ENCODE data around the gene LIMK1. TPM values are rescaled to one million over a fixed set of nuclear protein-coding genes. Genes with fewer than 3 reads are reported as not detected.

Gene LIMK1
- polyA plus RNA-seq, 2 of the 4 experiments (the other 2 are of a cell fraction): 17.6 to 28.9 TPM

DNA sequence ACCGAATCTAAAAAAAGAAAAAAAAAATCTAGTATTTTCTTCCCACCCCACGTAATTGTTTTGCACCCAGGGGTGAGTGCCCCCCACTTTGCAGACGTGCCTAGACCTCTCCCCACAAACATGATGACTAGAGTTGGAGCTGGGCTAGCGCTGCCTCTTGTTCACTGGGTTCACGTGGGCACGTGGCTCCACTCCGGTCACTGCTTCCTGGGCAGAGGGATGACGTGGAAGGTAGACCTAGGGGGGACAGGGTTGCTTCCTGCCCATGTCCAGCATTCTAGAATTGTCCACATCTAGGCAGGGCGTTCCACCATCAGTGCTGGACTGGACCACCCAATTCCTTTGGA lies 861 bp upstream of the LIMK1 start:
- no peak overlapping the region for H3K4me3 ChIP-seq
- WGBS (ENCODE audit: missing lambda C conversion rate): 85% methylated on average over 8 of the region's 9 CpGs
- no peak for FAIRE-seq

GRCh38 chr7:74083928-74084721 lies 521 bp downstream of the LIMK1 start:
- Histone ChIP-seq H3K4me2 (peak overlapping the region; percentile 99), H3K27ac (peak overlapping the region; percentile 97 to 99), H3K9me3 (no peaks in the 10 kb centered on the region), H3K4me1 (peaks cover 24% of the 10 kb centered on the region), H3K4me3 (peak overlapping the region; percentile 85)
- peak; percentile 68 to 81 for ATAC-seq
- TF ChIP-seq ATOH8 (CRISPR knock-in tag; IDR thresholded peaks at IDR 0.05; ENCODE audit: low read depth) (no peak), PHF8 (IDR thresholded peaks at IDR 0.05; ENCODE audit: borderline replicate concordance, low read depth) (no peak), NPAS2 (CRISPR knock-in tag; IDR thresholded peaks at IDR 0.05; ENCODE audit: borderline replicate concordance) (no peak), FOSL2 (IDR thresholded peaks at IDR 0.05) (0 out of 2 replicates have a peak, but pooled peaks have one; percentile 23), FOSL2 (CRISPR knock-in tag; IDR thresholded peaks at IDR 0.05) (peak; percentile 86), JUNB (IDR thresholded peaks at IDR 0.05) (0 out of 2 replicates have a peak, but pooled peaks have one; percentile 20), MAFK (IDR thresholded peaks at IDR 0.05; ENCODE audit: partially characterized antibody) (no peak), EHF (CRISPR knock-in tag; IDR thresholded peaks at IDR 0.05) (0 out of 2 replicates have a peak, but pooled peaks have one; percentile 33)
- TF ChIP-seq, protein P1, sequence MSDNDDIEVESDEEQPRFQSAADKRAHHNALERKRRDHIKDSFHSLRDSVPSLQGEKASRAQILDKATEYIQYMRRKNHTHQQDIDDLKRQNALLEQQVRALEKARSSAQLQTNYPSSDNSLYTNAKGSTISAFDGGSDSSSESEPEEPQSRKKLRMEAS (IDR thresholded peaks at IDR 0.05): peak; percentile 43
- TF ChIP-seq, protein P2, sequence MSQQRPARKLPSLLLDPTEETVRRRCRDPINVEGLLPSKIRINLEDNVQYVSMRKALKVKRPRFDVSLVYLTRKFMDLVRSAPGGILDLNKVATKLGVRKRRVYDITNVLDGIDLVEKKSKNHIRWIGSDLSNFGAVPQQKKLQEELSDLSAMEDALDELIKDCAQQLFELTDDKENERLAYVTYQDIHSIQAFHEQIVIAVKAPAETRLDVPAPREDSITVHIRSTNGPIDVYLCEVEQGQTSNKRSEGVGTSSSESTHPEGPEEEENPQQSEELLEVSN (IDR thresholded peaks at IDR 0.05; ENCODE audit: borderline replicate concordance, low read depth): no peak
- FAIRE-seq: no peak
- 3% methylated on average over 12 of the region's 61 CpGs for WGBS (ENCODE audit: missing lambda C conversion rate)
- ChIA-PET POLR2A (interaction anchor here (1.5 kb wide), 1 partner anchor 90 kb away, joined by 8 read pairs; the partner anchor contains the start of gene EIF4H), CTCF (interaction anchor here (1.0 to 2.3 kb wide), 7 partner anchors 10 to 317 kb away, joined by 3 to 9 read pairs (median 3); no protein-coding TSS in a partner anchor)
- peak; percentile 58 to 61 for DNase-seq (ENCODE audit: low read depth in 1 of 2, low spot score in 1 of 2)

More for the DNA sequence above, 861 bp upstream of the LIMK1 start:
- ChIA-PET CTCF (interaction anchor here (0.9 to 1.6 kb wide), 3 partner anchors 15 to 120 kb away, joined by 3 to 5 read pairs (median 3); no protein-coding TSS in a partner anchor), POLR2A (interaction anchor here (0.6 to 0.9 kb wide), 2 partner anchors 12 to 20 kb away, joined by 3 to 7 read pairs; no protein-coding TSS in a partner anchor)
- no peaks in the 10 kb centered on the region for H3K9me3 ChIP-seq
- TF ChIP-seq FOXS1 (CRISPR knock-in tag; IDR thresholded peaks at IDR 0.05) (no peak), FOSL2 (IDR thresholded peaks at IDR 0.05) (no peak), FOSL2 (CRISPR knock-in tag; IDR thresholded peaks at IDR 0.05) (no peak), MYC (IDR thresholded peaks at IDR 0.05; ENCODE audit: borderline replicate concordance, low read length) (no peak)
- DNase-seq (ENCODE audit: low read depth in 1 of 2, low spot score in 1 of 2) (no peak), ATAC-seq (no peak)
- peak overlapping the region in 1 of 2 experiments; percentile 99; a peak in 3 of 6 replicates for H3K27ac ChIP-seq
- H3K4me2 ChIP-seq: peak overlapping the region; percentile 99
- peaks cover 27% of the 10 kb centered on the region for H3K4me1 ChIP-seq

DNA sequence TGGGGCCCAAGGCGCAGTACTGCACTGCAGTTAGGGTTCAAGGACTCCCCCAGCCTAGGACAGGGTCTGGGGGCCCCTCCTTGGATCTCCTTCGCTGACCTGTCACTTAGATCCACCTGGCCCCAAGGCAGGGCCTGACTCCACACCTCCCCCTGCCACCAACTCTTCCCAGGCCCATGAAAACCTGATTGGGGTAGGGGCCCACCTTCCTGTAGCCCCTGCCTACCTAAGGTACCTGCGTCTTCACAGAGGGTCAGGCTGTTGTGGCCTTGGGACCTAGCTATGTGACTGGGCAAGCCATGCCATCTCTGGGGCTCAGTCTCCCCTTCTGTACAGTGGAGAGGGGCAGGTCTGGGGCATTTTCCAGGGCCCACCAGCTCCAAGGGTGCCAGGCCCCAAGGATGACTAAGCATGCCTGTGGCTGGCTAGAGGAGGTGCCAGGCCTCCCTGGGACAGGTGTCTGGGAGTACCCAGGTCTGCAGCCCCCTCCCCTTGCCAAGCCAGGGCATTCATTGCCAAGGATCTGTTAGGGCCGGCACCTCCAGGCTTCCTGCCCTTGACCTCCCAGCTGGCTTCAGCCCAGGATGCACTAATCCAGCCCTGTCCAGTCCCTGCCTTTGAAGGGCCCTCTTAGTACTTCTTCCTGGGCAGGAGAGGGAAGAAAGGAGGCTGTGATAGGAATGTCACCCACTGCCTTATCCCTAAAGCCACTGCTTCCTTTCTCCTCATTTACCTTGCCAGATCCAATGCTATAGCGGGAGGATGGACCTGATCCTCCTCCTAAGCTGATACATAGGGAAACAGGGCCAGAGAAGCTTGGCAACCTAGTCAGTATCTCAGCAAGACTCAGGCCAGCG lies 1.3 kb downstream of the LIMK1 start:
- ChIA-PET CTCF (interaction anchor here (1.0 to 2.3 kb wide), 6 partner anchors 9 to 316 kb away, joined by 3 to 9 read pairs (median 3); no protein-coding TSS in a partner anchor), POLR2A (no interaction called here)
- DNase-seq (ENCODE audit: low read depth in 1 of 2, low spot score in 1 of 2) (no peak), FAIRE-seq (no peak), ATAC-seq (peak in 1 of 2 experiments; percentile 41; a peak in 3 of 6 replicates)
- H3K9me3 ChIP-seq: no peaks in the 10 kb centered on the region
- WGBS (ENCODE audit: missing lambda C conversion rate): 66% methylated on average over 5 of the region's 6 CpGs
- no peak for TF ChIP-seq ZFP36 (IDR thresholded peaks at IDR 0.05; ENCODE audit: borderline replicate concordance, partially characterized antibody)
- no peak for TF ChIP-seq EHF (CRISPR knock-in tag; IDR thresholded peaks at IDR 0.05)
- TF ChIP-seq FOSL2 (IDR thresholded peaks at IDR 0.05): 0 out of 2 replicates have a peak, but pooled peaks have one; percentile 1
- TF ChIP-seq FOSL2 (CRISPR knock-in tag; IDR thresholded peaks at IDR 0.05): no peak
- TF ChIP-seq HOXB5 (CRISPR knock-in tag; IDR thresholded peaks at IDR 0.05): no peak
- TF ChIP-seq, protein P3, sequence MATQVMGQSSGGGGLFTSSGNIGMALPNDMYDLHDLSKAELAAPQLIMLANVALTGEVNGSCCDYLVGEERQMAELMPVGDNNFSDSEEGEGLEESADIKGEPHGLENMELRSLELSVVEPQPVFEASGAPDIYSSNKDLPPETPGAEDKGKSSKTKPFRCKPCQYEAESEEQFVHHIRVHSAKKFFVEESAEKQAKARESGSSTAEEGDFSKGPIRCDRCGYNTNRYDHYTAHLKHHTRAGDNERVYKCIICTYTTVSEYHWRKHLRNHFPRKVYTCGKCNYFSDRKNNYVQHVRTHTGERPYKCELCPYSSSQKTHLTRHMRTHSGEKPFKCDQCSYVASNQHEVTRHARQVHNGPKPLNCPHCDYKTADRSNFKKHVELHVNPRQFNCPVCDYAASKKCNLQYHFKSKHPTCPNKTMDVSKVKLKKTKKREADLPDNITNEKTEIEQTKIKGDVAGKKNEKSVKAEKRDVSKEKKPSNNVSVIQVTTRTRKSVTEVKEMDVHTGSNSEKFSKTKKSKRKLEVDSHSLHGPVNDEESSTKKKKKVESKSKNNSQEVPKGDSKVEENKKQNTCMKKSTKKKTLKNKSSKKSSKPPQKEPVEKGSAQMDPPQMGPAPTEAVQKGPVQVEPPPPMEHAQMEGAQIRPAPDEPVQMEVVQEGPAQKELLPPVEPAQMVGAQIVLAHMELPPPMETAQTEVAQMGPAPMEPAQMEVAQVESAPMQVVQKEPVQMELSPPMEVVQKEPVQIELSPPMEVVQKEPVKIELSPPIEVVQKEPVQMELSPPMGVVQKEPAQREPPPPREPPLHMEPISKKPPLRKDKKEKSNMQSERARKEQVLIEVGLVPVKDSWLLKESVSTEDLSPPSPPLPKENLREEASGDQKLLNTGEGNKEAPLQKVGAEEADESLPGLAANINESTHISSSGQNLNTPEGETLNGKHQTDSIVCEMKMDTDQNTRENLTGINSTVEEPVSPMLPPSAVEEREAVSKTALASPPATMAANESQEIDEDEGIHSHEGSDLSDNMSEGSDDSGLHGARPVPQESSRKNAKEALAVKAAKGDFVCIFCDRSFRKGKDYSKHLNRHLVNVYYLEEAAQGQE (IDR thresholded peaks at IDR 0.05): no peak
- 0 out of 2 replicates have a peak, but pooled peaks have one; percentile 4 for TF ChIP-seq POLR2A (IDR thresholded peaks at IDR 0.05; ENCODE audit: low read length)
- no peak for TF ChIP-seq KDM1A (IDR thresholded peaks at IDR 0.05; ENCODE audit: low read depth)
- no peak for TF ChIP-seq HMGXB4 (CRISPR knock-in tag; IDR thresholded peaks at IDR 0.05; ENCODE audit: borderline replicate concordance)
- no peak for TF ChIP-seq EP300 (IDR thresholded peaks at IDR 0.05)
- 0 out of 2 replicates have a peak, but pooled peaks have one; percentile 1 for TF ChIP-seq JUNB (IDR thresholded peaks at IDR 0.05)
- no peak for TF ChIP-seq EHMT2 (IDR thresholded peaks at IDR 0.05; ENCODE audit: low read depth)
- peaks cover 16% of the 10 kb centered on the region for H3K4me1 ChIP-seq
- H3K4me3 ChIP-seq: peak overlapping the region; percentile 85
- peak overlapping the region; percentile 99 for H3K4me2 ChIP-seq
- peak overlapping the region; percentile 97 to 99 for H3K27ac ChIP-seq
